BLaER1 treated with 17β-estradiol and CSF1 and Interleukin-3, amounts not matched to agents 10 nM and 100 nM (cell line): Measurements from ENCODE around the gene PARD6A.

Experiments
- H3K27ac ChIP-seq, 11 experiments: shearing (Covaris generic); formaldehyde crosslinking; 2 replicates each; pipeline ENCODE4 v1.8.1; 2022
- H3K27me3 ChIP-seq, 11 experiments: shearing (Covaris generic); formaldehyde crosslinking; 2 replicates each; pipeline ENCODE4 v1.8.1; 2022
- H3K36me3 ChIP-seq, 11 experiments: shearing (Covaris generic); formaldehyde crosslinking; 2 replicates each; pipeline ENCODE4 v1.8.1; 2022
- H3K4me1 ChIP-seq, 10 experiments: shearing (Covaris generic); formaldehyde crosslinking; 2 replicates each; pipeline ENCODE4 v1.8.1; 2022
- H3K4me2 ChIP-seq, 11 experiments: shearing (Covaris generic); formaldehyde crosslinking; 2 replicates each; pipeline ENCODE4 v1.8.1; 2022
- H3K4me3 ChIP-seq, 10 experiments: shearing (Covaris generic); formaldehyde crosslinking; 2 replicates each; pipeline ENCODE4 v1.8.1; 2022
- H3K9ac ChIP-seq, 11 experiments: shearing (Covaris generic); formaldehyde crosslinking; 2 replicates each; pipeline ENCODE4 v1.8.1; 2022
- H3K9me3 ChIP-seq, 11 experiments: shearing (Covaris generic); formaldehyde crosslinking; replicated peaks in 1 of 11; 2 replicates each; pipeline ENCODE4 v1.8.1; 2022
- H4K20me1 ChIP-seq, 11 experiments: shearing (Covaris generic); formaldehyde crosslinking; 2 replicates each; pipeline ENCODE4 v1.8.1; 2022
- Cebpa-rat ChIP-seq, 11 experiments: shearing (Covaris generic); IDR thresholded peaks; 2 replicates each; pipeline ENCODE4 v1.8.1; 2022

The PARD6A gene

GRCh38 chr16:67663151-67663876 lies 2.6 kb downstream of the PARD6A start:
- no peak overlapping the region for H3K4me3 ChIP-seq
- H3K4me1 ChIP-seq: peaks cover 49 to 71% (median 56%) of the 10 kb centered on the region in 10 experiments
- no peaks in the 10 kb centered on the region for H3K9me3 ChIP-seq
- peak overlapping the region in 4 of 11 experiments; percentile 1 to 15 (median 2); a peak in 2 of 22 replicates for H3K4me2 ChIP-seq
- peaks cover 7 to 30% (median 18%) of the 10 kb centered on the region in 11 experiments; a peak in 19 of 22 replicates for H3K36me3 ChIP-seq
- no peak overlapping the region for H3K9ac ChIP-seq
- no peak overlapping the region for H3K27ac ChIP-seq
- H4K20me1 ChIP-seq: peaks cover 0 to 46% (median 19%) of the 10 kb centered on the region in 11 experiments; a peak in 17 of 22 replicates
- no peaks in the 10 kb centered on the region for H3K27me3 ChIP-seq
- TF ChIP-seq Cebpa-rat (IDR thresholded peaks at IDR 0.05): no peak

GRCh38 chr16:67663877-67664222 lies 3.1 kb downstream of the PARD6A start:
- Histone ChIP-seq H3K4me2 (peak overlapping the region in 4 of 11 experiments; percentile 1 to 15 (median 2); a peak in 2 of 22 replicates), H3K9me3 (no peaks in the 10 kb centered on the region), H3K36me3 (peaks cover 7 to 25% (median 14%) of the 10 kb centered on the region in 11 experiments; a peak in 14 of 22 replicates), H3K27me3 (no peaks in the 10 kb centered on the region), H3K27ac (no peak overlapping the region), H3K4me3 (no peak overlapping the region), H3K9ac (0 out of 22 replicates have a peak overlapping the region, but pooled peaks of 1 of the 11 experiments have one; percentile 22), H4K20me1 (peaks cover 0 to 41% (median 13%) of the 10 kb centered on the region in 11 experiments; a peak in 17 of 22 replicates), H3K4me1 (peaks cover 49 to 71% (median 56%) of the 10 kb centered on the region in 10 experiments)
- TF ChIP-seq Cebpa-rat (IDR thresholded peaks at IDR 0.05): no peak

- H3K9me3 ChIP-seq: no peaks in the 10 kb centered on the region
- H3K27me3 ChIP-seq: no peaks in the 10 kb centered on the region
- H3K4me2 ChIP-seq: peak overlapping the region in 4 of 11 experiments; percentile 1 to 93 (median 26); a peak in 1 of 22 replicates
- no peak for TF ChIP-seq Cebpa-rat (IDR thresholded peaks at IDR 0.05)
- H3K27ac ChIP-seq: no peak overlapping the region
- H3K4me1 ChIP-seq: peaks cover 49 to 71% (median 56%) of the 10 kb centered on the region in 10 experiments
- H3K9ac ChIP-seq: peak overlapping the region in 5 of 11 experiments; percentile 2 to 33 (median 22); a peak in 2 of 22 replicates
- peaks cover 0 to 37% (median 9%) of the 10 kb centered on the region in 11 experiments; a peak in 17 of 22 replicates for H4K20me1 ChIP-seq
- no peak overlapping the region for H3K4me3 ChIP-seq
- H3K36me3 ChIP-seq: peaks cover 6 to 23% (median 14%) of the 10 kb centered on the region in 11 experiments; a peak in 13 of 22 replicates
These were observed 3.5 kb downstream of the PARD6A start for GRCh38 chr16:67664258-67664657.

- H3K9me3 ChIP-seq: no peaks in the 10 kb centered on the region
- peaks cover 6 to 23% (median 14%) of the 10 kb centered on the region in 11 experiments; a peak in 13 of 22 replicates for H3K36me3 ChIP-seq
- H3K27ac ChIP-seq: no peak overlapping the region
- H3K27me3 ChIP-seq: no peaks in the 10 kb centered on the region
- peak overlapping the region in 6 of 11 experiments; percentile 2 to 87 (median 25); a peak in 3 of 22 replicates for H3K9ac ChIP-seq
- peak overlapping the region in 8 of 11 experiments; percentile 13 to 99 (median 92); a peak in 9 of 22 replicates for H3K4me2 ChIP-seq
- no peak for TF ChIP-seq Cebpa-rat (IDR thresholded peaks at IDR 0.05)
- peaks cover 48 to 73% (median 55%) of the 10 kb centered on the region in 10 experiments for H3K4me1 ChIP-seq
- peaks cover 0 to 32% (median 8%) of the 10 kb centered on the region in 11 experiments; a peak in 12 of 22 replicates for H4K20me1 ChIP-seq
- no peak overlapping the region for H3K4me3 ChIP-seq
These were observed 4.1 kb downstream of the PARD6A start for GRCh38 chr16:67664871-67665270.

- Histone ChIP-seq H3K4me2 (peak overlapping the region; percentile 88 to 99 (median 95)), H3K36me3 (peaks cover 6 to 23% (median 14%) of the 10 kb centered on the region in 11 experiments; a peak in 13 of 22 replicates), H3K9ac (peak overlapping the region; percentile 87 to 98 (median 91); a peak in 21 of 22 replicates), H3K27ac (peak overlapping the region in 9 of 11 experiments; percentile 86 to 96 (median 94); a peak in 13 of 22 replicates), H3K4me3 (peak overlapping the region; percentile 66 to 82 (median 76)), H4K20me1 (peaks cover 0 to 32% (median 8%) of the 10 kb centered on the region in 11 experiments; a peak in 10 of 22 replicates), H3K27me3 (no peaks in the 10 kb centered on the region), H3K4me1 (peaks cover 48 to 73% (median 55%) of the 10 kb centered on the region in 10 experiments), H3K9me3 (no peaks in the 10 kb centered on the region)
- no peak for TF ChIP-seq Cebpa-rat (IDR thresholded peaks at IDR 0.05)
These were observed 4.8 kb downstream of the PARD6A start for GRCh38 chr16:67665598-67665997.

- Histone ChIP-seq H4K20me1 (peaks cover 0 to 30% (median 8%) of the 10 kb centered on the region in 11 experiments; a peak in 10 of 22 replicates), H3K4me3 (peak overlapping the region; percentile 66 to 82 (median 76)), H3K9me3 (no peaks in the 10 kb centered on the region), H3K4me2 (peak overlapping the region; percentile 88 to 99 (median 95)), H3K4me1 (peaks cover 45 to 70% (median 53%) of the 10 kb centered on the region in 10 experiments), H3K27me3 (no peaks in the 10 kb centered on the region), H3K27ac (peak overlapping the region in 10 of 11 experiments; percentile 86 to 96 (median 94); a peak in 20 of 22 replicates), H3K36me3 (peaks cover 6 to 23% (median 14%) of the 10 kb centered on the region in 11 experiments; a peak in 13 of 22 replicates), H3K9ac (peak overlapping the region; percentile 87 to 98 (median 91))
- no peak for TF ChIP-seq Cebpa-rat (IDR thresholded peaks at IDR 0.05)
These were observed 5.3 kb downstream of the PARD6A start for GRCh38 chr16:67666032-67666551.

GRCh38 chr16:67666559-67667452 lies 6.0 kb downstream of the PARD6A start, which contains the start of the genes C16orf86 and ENKD1:
Gene C16orf86 (plus strand): TSS chr16:67666814. CDS start chr16:67666971, 157 bp downstream.
Gene ENKD1 (minus strand): TSS chr16:67666750. CDS start chr16:67666442, 308 bp downstream.
- H3K4me1 ChIP-seq: peaks cover 38 to 63% (median 46%) of the 10 kb centered on the region in 10 experiments
- peaks cover 6 to 22% (median 14%) of the 10 kb centered on the region in 11 experiments; a peak in 13 of 22 replicates for H3K36me3 ChIP-seq
- TF ChIP-seq Cebpa-rat (IDR thresholded peaks at IDR 0.05): no peak
- H3K4me3 ChIP-seq: peak within 1 kb of the TSS; percentile 66 to 82 (median 76)
- peaks cover 0 to 23% (median 8%) of the 10 kb centered on the region in 11 experiments; a peak in 10 of 22 replicates for H4K20me1 ChIP-seq
- no peaks in the 10 kb centered on the region for H3K27me3 ChIP-seq
- peak within 1 kb of the TSS; percentile 88 to 99 (median 95) for H3K4me2 ChIP-seq
- peak within 1 kb of the TSS; percentile 86 to 98 (median 94) for H3K27ac ChIP-seq
- H3K9me3 ChIP-seq: no peaks in the 10 kb centered on the region
- H3K9ac ChIP-seq: peak within 1 kb of the TSS; percentile 87 to 98 (median 91)

- peak overlapping the region; percentile 88 to 99 (median 95) for H3K4me2 ChIP-seq
- peaks cover 4 to 16% (median 9%) of the 10 kb centered on the region in 11 experiments; a peak in 13 of 22 replicates for H3K36me3 ChIP-seq
- H3K9me3 ChIP-seq: no peaks in the 10 kb centered on the region
- peak overlapping the region; percentile 66 to 82 (median 76) for H3K4me3 ChIP-seq
- no peak for TF ChIP-seq Cebpa-rat (IDR thresholded peaks at IDR 0.05)
- peaks cover 36 to 62% (median 47%) of the 10 kb centered on the region in 10 experiments for H3K4me1 ChIP-seq
- H3K27ac ChIP-seq: peak overlapping the region; percentile 86 to 98 (median 94)
- H4K20me1 ChIP-seq: peaks cover 0 to 17% (median 8%) of the 10 kb centered on the region in 11 experiments; a peak in 7 of 22 replicates
- no peaks in the 10 kb centered on the region for H3K27me3 ChIP-seq
- H3K9ac ChIP-seq: peak overlapping the region; percentile 87 to 98 (median 91)
These were observed 6.7 kb downstream of the PARD6A start for GRCh38 chr16:67667453-67667816.
